ENCODE results near the gene RNASET2.

The RNASET2 gene

DNA sequence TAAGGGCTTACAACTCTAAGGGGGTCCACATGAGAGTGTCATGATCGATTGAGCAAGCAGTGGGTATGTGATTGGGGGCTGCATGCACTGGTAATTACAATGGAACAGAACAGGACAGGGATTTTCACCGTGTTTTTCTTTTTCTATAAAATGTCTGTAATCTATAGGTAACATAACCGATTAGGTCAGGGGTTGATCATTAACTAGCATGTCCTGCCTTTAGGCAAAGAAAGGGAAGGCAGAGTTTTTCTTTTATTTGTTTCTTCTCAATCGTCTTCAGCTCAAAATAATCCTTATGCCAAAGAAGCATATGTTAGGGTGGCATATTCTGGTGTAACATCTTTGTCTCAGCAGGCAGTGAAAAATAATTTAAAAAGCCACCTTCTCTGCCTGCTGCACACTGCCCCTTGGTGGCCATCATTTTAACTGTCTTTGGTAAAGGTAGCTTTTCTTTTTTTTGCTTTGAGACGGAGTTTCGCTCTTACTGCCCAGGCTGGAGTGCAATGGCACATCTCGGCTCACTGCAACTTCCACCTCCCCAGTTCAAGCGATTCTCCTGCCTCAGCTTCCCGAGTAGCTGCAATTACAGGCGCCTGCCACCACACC is 33.2 kb upstream of the RNASET2 start:
- Histone ChIP-seq H3K9ac (ENCODE audit: low read depth in 1 of 2, low read length in 2 of 2) (no peak overlapping the region), H3K27me3 (ENCODE audit: control insufficient read depth in 2 of 2, insufficient read depth in 2 of 2, low read length in 2 of 2) (no peaks in the 10 kb centered on the region), H3K27ac (ENCODE audit: low read depth in 2 of 2, low read length in 2 of 2) (no peak overlapping the region), H3K9me3 (ENCODE audit: control insufficient read depth in 2 of 2, low read length in 2 of 2) (no peaks in the 10 kb centered on the region), H3K4me1 (ENCODE audit: control insufficient read depth in 2 of 2, insufficient read depth in 2 of 2, low read length in 2 of 2) (no peaks in the 10 kb centered on the region), H3K4me3 (ENCODE audit: low read length in 2 of 2) (no peak overlapping the region), H3K36me3 (ENCODE audit: control insufficient read depth in 2 of 2, insufficient read depth in 2 of 2, low read length in 2 of 2) (no peaks in the 10 kb centered on the region)

DNA sequence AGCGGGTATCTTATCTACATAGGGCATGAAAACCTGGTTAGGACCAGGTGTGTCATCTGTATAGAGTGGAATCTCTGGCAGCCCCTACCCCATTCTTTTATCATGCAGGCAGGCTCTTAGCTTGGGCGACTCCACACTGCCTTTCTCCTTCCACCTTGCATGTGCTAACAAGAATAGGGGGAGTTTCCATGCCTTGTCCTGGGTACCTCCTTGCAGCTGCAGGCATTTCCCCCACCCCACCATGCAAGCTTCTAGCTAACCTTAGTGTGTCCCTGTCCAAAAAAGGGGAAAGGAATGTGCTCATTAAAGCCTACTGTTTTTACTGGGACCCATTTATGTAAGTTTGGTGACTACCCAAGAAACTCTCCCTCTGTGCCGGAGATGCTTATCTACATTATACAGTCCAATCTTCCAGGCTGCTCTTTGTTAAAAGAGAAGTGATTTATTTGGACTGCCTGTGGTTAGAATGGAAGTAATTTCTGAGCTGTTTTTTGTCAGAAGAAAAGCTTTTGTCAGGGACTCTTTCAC is 32.4 kb upstream of the RNASET2 start:
- Histone ChIP-seq H3K27ac (ENCODE audit: low read depth in 2 of 2, low read length in 2 of 2) (no peak overlapping the region), H3K36me3 (ENCODE audit: control insufficient read depth in 2 of 2, insufficient read depth in 2 of 2, low read length in 2 of 2) (no peaks in the 10 kb centered on the region), H3K4me1 (ENCODE audit: control insufficient read depth in 2 of 2, insufficient read depth in 2 of 2, low read length in 2 of 2) (no peaks in the 10 kb centered on the region), H3K9ac (ENCODE audit: low read depth in 1 of 2, low read length in 2 of 2) (no peak overlapping the region), H3K4me3 (ENCODE audit: low read length in 2 of 2) (no peak overlapping the region), H3K9me3 (ENCODE audit: control insufficient read depth in 2 of 2, low read length in 2 of 2) (no peaks in the 10 kb centered on the region), H3K27me3 (ENCODE audit: control insufficient read depth in 2 of 2, insufficient read depth in 2 of 2, low read length in 2 of 2) (no peaks in the 10 kb centered on the region)

- Histone ChIP-seq H3K4me3 (ENCODE audit: low read length in 2 of 2) (no peak overlapping the region), H3K27ac (ENCODE audit: low read depth in 2 of 2, low read length in 2 of 2) (no peak overlapping the region), H3K9ac (ENCODE audit: low read depth in 1 of 2, low read length in 2 of 2) (no peak overlapping the region), H3K9me3 (ENCODE audit: control insufficient read depth in 2 of 2, low read length in 2 of 2) (no peaks in the 10 kb centered on the region), H3K4me1 (ENCODE audit: control insufficient read depth in 2 of 2, insufficient read depth in 2 of 2, low read length in 2 of 2) (no peaks in the 10 kb centered on the region), H3K27me3 (ENCODE audit: control insufficient read depth in 2 of 2, insufficient read depth in 2 of 2, low read length in 2 of 2) (no peaks in the 10 kb centered on the region), H3K36me3 (ENCODE audit: control insufficient read depth in 2 of 2, insufficient read depth in 2 of 2, low read length in 2 of 2) (no peaks in the 10 kb centered on the region)
Measured at GRCh38 chr6:166987930-166988329, 31.6 kb upstream of the RNASET2 start.

GRCh38 chr6:166987448-166987847 is 31.1 kb upstream of the RNASET2 start:
- Histone ChIP-seq H3K4me1 (ENCODE audit: control insufficient read depth in 2 of 2, insufficient read depth in 2 of 2, low read length in 2 of 2) (no peaks in the 10 kb centered on the region), H3K4me3 (ENCODE audit: low read length in 2 of 2) (no peak overlapping the region), H3K27me3 (ENCODE audit: control insufficient read depth in 2 of 2, insufficient read depth in 2 of 2, low read length in 2 of 2) (no peaks in the 10 kb centered on the region), H3K9me3 (ENCODE audit: control insufficient read depth in 2 of 2, low read length in 2 of 2) (no peaks in the 10 kb centered on the region), H3K9ac (ENCODE audit: low read depth in 1 of 2, low read length in 2 of 2) (no peak overlapping the region), H3K36me3 (ENCODE audit: control insufficient read depth in 2 of 2, insufficient read depth in 2 of 2, low read length in 2 of 2) (no peaks in the 10 kb centered on the region), H3K27ac (ENCODE audit: low read depth in 2 of 2, low read length in 2 of 2) (no peak overlapping the region)

DNA sequence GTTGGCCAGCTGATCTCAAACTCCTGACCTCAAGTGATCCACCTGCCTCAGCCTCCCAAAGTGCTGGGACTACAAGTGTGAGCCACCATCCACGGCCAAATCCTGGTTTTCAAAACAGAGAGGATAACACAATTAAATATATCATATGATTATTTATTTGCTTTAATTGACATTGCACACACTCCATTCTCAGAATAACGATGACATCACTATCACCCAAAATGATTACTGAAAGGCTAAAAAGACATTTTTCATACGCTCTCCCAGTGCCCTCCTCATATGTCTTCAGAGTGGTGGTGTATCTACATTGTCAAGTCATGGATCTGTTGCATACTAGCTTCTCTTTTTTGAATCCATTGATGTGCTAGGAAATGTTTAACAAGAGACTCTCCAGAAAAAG is 24.4 kb upstream of the RNASET2 start:
- H3K9me3 ChIP-seq (ENCODE audit: control insufficient read depth in 2 of 2, low read length in 2 of 2) = no peaks in the 10 kb centered on the region
- no peaks in the 10 kb centered on the region for H3K36me3 ChIP-seq (ENCODE audit: control insufficient read depth in 2 of 2, insufficient read depth in 2 of 2, low read length in 2 of 2)
- no peak overlapping the region for H3K4me3 ChIP-seq (ENCODE audit: low read length in 2 of 2)
- H3K27me3 ChIP-seq (ENCODE audit: control insufficient read depth in 2 of 2, insufficient read depth in 2 of 2, low read length in 2 of 2) = no peaks in the 10 kb centered on the region
- no peak overlapping the region for H3K27ac ChIP-seq (ENCODE audit: low read depth in 2 of 2, low read length in 2 of 2)
- no peak overlapping the region for H3K9ac ChIP-seq (ENCODE audit: low read depth in 1 of 2, low read length in 2 of 2)
- no peaks in the 10 kb centered on the region for H3K4me1 ChIP-seq (ENCODE audit: control insufficient read depth in 2 of 2, insufficient read depth in 2 of 2, low read length in 2 of 2)

DNA sequence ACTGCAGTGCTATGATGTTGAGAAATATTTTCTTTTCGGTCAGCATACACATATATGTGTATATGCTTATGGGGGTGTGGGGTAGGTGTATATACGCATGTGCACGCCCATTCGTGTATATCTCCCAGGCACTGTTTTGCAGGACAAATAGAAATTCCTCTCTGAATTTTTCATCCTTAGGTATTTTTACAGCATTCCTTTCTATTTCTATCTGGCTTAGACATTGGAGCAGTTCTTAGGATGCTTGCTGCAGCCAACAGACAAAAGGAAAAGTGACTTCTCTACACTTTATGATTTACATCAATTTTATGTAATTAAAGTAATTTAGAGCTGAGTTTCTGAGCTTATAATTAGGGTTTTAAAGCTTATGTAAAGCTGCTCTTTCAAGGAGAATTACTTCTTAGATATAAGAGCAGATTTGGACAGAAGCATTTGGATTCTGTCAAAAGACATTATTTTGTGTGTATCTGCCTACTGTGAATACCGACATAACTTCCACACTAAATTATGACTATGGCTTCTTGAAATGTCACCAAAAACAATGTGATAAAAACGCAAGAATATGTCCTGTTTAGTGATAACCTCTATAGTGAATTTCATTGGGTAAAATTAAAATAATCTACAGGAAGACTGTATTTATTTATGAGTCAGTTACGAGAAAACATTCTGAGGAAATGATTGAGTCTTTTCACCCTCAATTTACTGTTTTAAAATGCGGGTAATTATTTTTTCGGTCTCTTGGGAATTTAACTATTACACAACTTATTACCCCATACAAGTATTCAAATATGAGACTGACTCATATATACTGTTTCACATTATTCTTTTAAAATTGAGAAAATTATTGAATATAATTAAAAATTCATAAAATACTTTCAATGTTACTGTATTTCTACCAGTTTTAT is 21.5 kb upstream of the RNASET2 start:
- Histone ChIP-seq H3K9ac (ENCODE audit: low read depth in 1 of 2, low read length in 2 of 2) (no peak overlapping the region), H3K27me3 (ENCODE audit: control insufficient read depth in 2 of 2, insufficient read depth in 2 of 2, low read length in 2 of 2) (no peaks in the 10 kb centered on the region), H3K4me1 (ENCODE audit: control insufficient read depth in 2 of 2, insufficient read depth in 2 of 2, low read length in 2 of 2) (no peaks in the 10 kb centered on the region), H3K9me3 (ENCODE audit: control insufficient read depth in 2 of 2, low read length in 2 of 2) (no peaks in the 10 kb centered on the region), H3K36me3 (ENCODE audit: control insufficient read depth in 2 of 2, insufficient read depth in 2 of 2, low read length in 2 of 2) (no peaks in the 10 kb centered on the region), H3K27ac (ENCODE audit: low read depth in 2 of 2, low read length in 2 of 2) (no peak overlapping the region), H3K4me3 (ENCODE audit: low read length in 2 of 2) (no peak overlapping the region)

DNA sequence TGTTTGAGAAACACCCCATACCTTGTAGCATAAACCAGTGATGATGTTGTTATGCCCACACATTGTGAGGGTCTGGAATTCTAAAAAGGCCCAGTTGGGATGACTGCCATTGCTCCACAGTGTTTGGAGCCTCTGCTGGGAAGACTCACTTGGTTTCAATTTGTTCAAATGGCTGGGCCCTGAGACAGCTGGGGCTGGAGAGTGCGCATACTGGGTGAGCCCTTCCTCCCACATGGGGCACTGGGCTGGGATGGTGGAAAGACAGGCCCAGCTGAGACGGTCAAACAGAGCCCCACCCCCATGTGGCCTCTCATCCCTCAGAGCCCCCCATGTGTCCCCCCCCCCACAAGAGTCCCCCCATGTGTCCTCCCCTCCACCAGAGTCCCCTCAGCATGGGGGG is 20.3 kb upstream of the RNASET2 start:
- Histone ChIP-seq H3K4me3 (ENCODE audit: low read length in 2 of 2) (no peak overlapping the region), H3K36me3 (ENCODE audit: control insufficient read depth in 2 of 2, insufficient read depth in 2 of 2, low read length in 2 of 2) (no peaks in the 10 kb centered on the region), H3K9me3 (ENCODE audit: control insufficient read depth in 2 of 2, low read length in 2 of 2) (no peaks in the 10 kb centered on the region), H3K27me3 (ENCODE audit: control insufficient read depth in 2 of 2, insufficient read depth in 2 of 2, low read length in 2 of 2) (no peaks in the 10 kb centered on the region), H3K9ac (ENCODE audit: low read depth in 1 of 2, low read length in 2 of 2) (no peak overlapping the region), H3K4me1 (ENCODE audit: control insufficient read depth in 2 of 2, insufficient read depth in 2 of 2, low read length in 2 of 2) (no peaks in the 10 kb centered on the region), H3K27ac (ENCODE audit: low read depth in 2 of 2, low read length in 2 of 2) (no peak overlapping the region)

- H3K9ac ChIP-seq (ENCODE audit: low read depth in 1 of 2, low read length in 2 of 2) = no peak overlapping the region
- H3K27ac ChIP-seq (ENCODE audit: low read depth in 2 of 2, low read length in 2 of 2) = no peak overlapping the region
- no peaks in the 10 kb centered on the region for H3K4me1 ChIP-seq (ENCODE audit: control insufficient read depth in 2 of 2, insufficient read depth in 2 of 2, low read length in 2 of 2)
- no peaks in the 10 kb centered on the region for H3K36me3 ChIP-seq (ENCODE audit: control insufficient read depth in 2 of 2, insufficient read depth in 2 of 2, low read length in 2 of 2)
- no peaks in the 10 kb centered on the region for H3K9me3 ChIP-seq (ENCODE audit: control insufficient read depth in 2 of 2, low read length in 2 of 2)
- no peak overlapping the region for H3K4me3 ChIP-seq (ENCODE audit: low read length in 2 of 2)
- no peaks in the 10 kb centered on the region for H3K27me3 ChIP-seq (ENCODE audit: control insufficient read depth in 2 of 2, insufficient read depth in 2 of 2, low read length in 2 of 2)
Measured at GRCh38 chr6:166972101-166972500, 15.8 kb upstream of the RNASET2 start.

GRCh38 chr6:166971271-166971670 is 14.9 kb upstream of the RNASET2 start:
- Histone ChIP-seq H3K4me3 (ENCODE audit: low read length in 2 of 2) (no peak overlapping the region), H3K36me3 (ENCODE audit: control insufficient read depth in 2 of 2, insufficient read depth in 2 of 2, low read length in 2 of 2) (no peaks in the 10 kb centered on the region), H3K9ac (ENCODE audit: low read depth in 1 of 2, low read length in 2 of 2) (no peak overlapping the region), H3K27ac (ENCODE audit: low read depth in 2 of 2, low read length in 2 of 2) (no peak overlapping the region), H3K9me3 (ENCODE audit: control insufficient read depth in 2 of 2, low read length in 2 of 2) (no peaks in the 10 kb centered on the region), H3K27me3 (ENCODE audit: control insufficient read depth in 2 of 2, insufficient read depth in 2 of 2, low read length in 2 of 2) (no peaks in the 10 kb centered on the region), H3K4me1 (ENCODE audit: control insufficient read depth in 2 of 2, insufficient read depth in 2 of 2, low read length in 2 of 2) (no peaks in the 10 kb centered on the region)

GRCh38 chr6:166970776-166971175 is 14.4 kb upstream of the RNASET2 start:
- Histone ChIP-seq H3K4me3 (ENCODE audit: low read length in 2 of 2) (no peak overlapping the region), H3K9me3 (ENCODE audit: control insufficient read depth in 2 of 2, low read length in 2 of 2) (no peaks in the 10 kb centered on the region), H3K27me3 (ENCODE audit: control insufficient read depth in 2 of 2, insufficient read depth in 2 of 2, low read length in 2 of 2) (no peaks in the 10 kb centered on the region), H3K27ac (ENCODE audit: low read depth in 2 of 2, low read length in 2 of 2) (no peak overlapping the region), H3K4me1 (ENCODE audit: control insufficient read depth in 2 of 2, insufficient read depth in 2 of 2, low read length in 2 of 2) (no peaks in the 10 kb centered on the region), H3K9ac (ENCODE audit: low read depth in 1 of 2, low read length in 2 of 2) (no peak overlapping the region), H3K36me3 (ENCODE audit: control insufficient read depth in 2 of 2, insufficient read depth in 2 of 2, low read length in 2 of 2) (no peaks in the 10 kb centered on the region)
